ENCODE data around the gene VPS18.

VPS18 gene

GRCh38 chr15:40937762-40938535 is 43.7 kb downstream of the VPS18 start:
- peak; percentile 24 to 57 for DNase-seq

GRCh38 chr15:40938536-40938870 is 44.3 kb downstream of the VPS18 start:
- no peak for DNase-seq

- no peak for DNase-seq
Observed at GRCh38 chr15:40940296-40940801, 46.1 kb downstream of the VPS18 start.

- peak in 1 of 2 experiments; percentile 15 for DNase-seq
Observed at GRCh38 chr15:40941068-40941527, 46.8 kb downstream of the VPS18 start.

GRCh38 chr15:40941528-40942336 is 47.5 kb downstream of the VPS18 start:
- peak; percentile 32 to 68 for DNase-seq

GRCh38 chr15:40942337-40942854 is 48.1 kb downstream of the VPS18 start:
- peak in 1 of 2 experiments; percentile 31 for DNase-seq

- DNase-seq: no peak
Observed at GRCh38 chr15:40942878-40943277, 48.6 kb downstream of the VPS18 start.

- no peak for DNase-seq
Observed at GRCh38 chr15:40943764-40944365, 49.6 kb downstream of the VPS18 start.

- no peak for DNase-seq
Observed at GRCh38 chr15:40944510-40945296, 50.5 kb downstream of the VPS18 start.

- DNase-seq: no peak
Observed at GRCh38 chr15:40948706-40949473, 54.6 kb downstream of the VPS18 start.

- DNase-seq: no peak
Observed at GRCh38 chr15:40949756-40950207, 55.5 kb downstream of the VPS18 start.

GRCh38 chr15:40951764-40952163 is 57.5 kb downstream of the VPS18 start:
- no peak for DNase-seq

- DNase-seq: no peak
Observed at GRCh38 chr15:40952301-40952900, 58.2 kb downstream of the VPS18 start.

- peak; percentile 96 to 98 for DNase-seq
Observed at GRCh38 chr15:40952901-40953712, 58.9 kb downstream of the VPS18 start, which contains the start of gene CHAC1. TSS of gene CHAC1 (plus strand) at chr15:40953471. CDS start at chr15:40953584, 113 bp downstream.

All from NCI-H524 (cell line).